Fibroblast of lung (primary cell): Measurements from ENCODE around the gene ANKRD66. TPM values are rescaled to one million over a fixed set of nuclear protein-coding genes. Genes with fewer than 3 reads are reported as not detected.

Source experiments
- DNase-seq, 2 donors: peaks; one replicate each; pipeline versions ENCODE4 v3.0.0 to v3.0.0-alpha.2; 2010; ENCODE audit warnings: low read depth in 2 of 2
- H2AFZ ChIP-seq: 2 replicates; pipeline ENCODE4 v1.5.1; 2012; ENCODE audit warnings: low read length, control low read depth, inconsistent platforms
- H3K27ac ChIP-seq: 2 replicates; pipeline ENCODE4 v1.5.1; 2011; ENCODE audit warnings: low read length, control low read depth; ENCODE audit not compliant: insufficient read depth
- H3K27me3 ChIP-seq: 2 replicates; pipeline ENCODE4 v1.5.1; 2011; ENCODE audit warnings: mild to moderate bottlenecking, low read length; ENCODE audit not compliant: control insufficient read depth, insufficient read depth
- H3K36me3 ChIP-seq: 2 replicates; pipeline ENCODE4 v1.5.1; 2011; ENCODE audit warnings: low read length; ENCODE audit not compliant: control insufficient read depth, insufficient read depth
- H3K4me1 ChIP-seq: 2 replicates; pipeline ENCODE4 v1.5.1; 2011; ENCODE audit warnings: low read length; ENCODE audit not compliant: control insufficient read depth, insufficient read depth; ENCODE audit errors: extremely low read depth
- H3K4me2 ChIP-seq: 2 replicates; pipeline ENCODE4 v1.5.1; 2011; ENCODE audit warnings: low read length, control low read depth; ENCODE audit not compliant: insufficient read depth; ENCODE audit errors: extremely low read depth
- H3K4me3 ChIP-seq, 4 experiments: fragments of 200-600 bp in 1 of 4; sonication (generic) in 1 of 4; replicated peaks in 1 of 4; 2 replicates each; pipeline ENCODE4 v1.5.1; 2011 to 2016; ENCODE audit warnings: low read length in 4 of 4, low read depth in 3 of 4, mild to moderate bottlenecking in 3 of 4, control low read depth in 2 of 4, inconsistent platforms in 1 of 4, mixed read lengths in 1 of 4; ENCODE audit not compliant: insufficient read depth in 1 of 4; ENCODE audit errors: control extremely low read depth in 1 of 4
- H3K79me2 ChIP-seq: 2 replicates; pipeline ENCODE4 v1.5.1; 2012; ENCODE audit warnings: mild to moderate bottlenecking, low read length, inconsistent platforms; ENCODE audit not compliant: control insufficient read depth, insufficient read depth
- H3K9ac ChIP-seq: 2 replicates; pipeline ENCODE4 v1.5.1; 2011; ENCODE audit warnings: mild to moderate bottlenecking, low read length, control low read depth; ENCODE audit not compliant: insufficient read depth
- H3K9me3 ChIP-seq: 2 replicates; pipeline ENCODE4 v1.5.1; 2012; ENCODE audit warnings: low read depth, low read length; ENCODE audit not compliant: control insufficient read depth, insufficient read depth
- H4K20me1 ChIP-seq: 2 replicates; pipeline ENCODE4 v1.5.1; 2011; ENCODE audit warnings: low read length; ENCODE audit not compliant: control insufficient read depth, insufficient read depth; ENCODE audit errors: extremely low read depth
- CTCF ChIP-seq, 2 donors: IDR thresholded peaks in 1 of 2; conservative IDR thresholded peaks in 1 of 2; 1 replicate in 1 of 2; 2 replicates in 1 of 2; pipeline ENCODE4 v1.5.1; 2011 to 2012; ENCODE audit warnings: low read length in 2 of 2, control low read depth in 1 of 2, inconsistent platforms in 1 of 2, low read depth in 1 of 2, mild to moderate bottlenecking in 1 of 2
- EZH2 ChIP-seq: IDR thresholded peaks from 2 replicates; pipeline ENCODE4 v1.5.1; 2012; ENCODE audit warnings: low read length, control low read depth, mild to moderate bottlenecking; ENCODE audit errors: missing control alignments
- polyA minus RNA-seq: library from RNA; depleted of rRNA, polyadenylated mRNA; stranded (reverse); fragments of >200 nt; gene quantifications from 2 replicates; pipeline ENCODE4 v1.2.3, GENCODE V29; 2011; ENCODE audit warnings: low replicate concordance
- polyA plus RNA-seq, 2 donors: library from polyadenylated mRNA; depleted of rRNA in 1 of 2; stranded (reverse) in 1 of 2; unstranded in 1 of 2; fragments of >200 nt; gene quantifications; 2 replicates each; pipeline ENCODE4 v1.2.1, GENCODE V29; 2011 to 2012; ENCODE audit warnings: missing spikeins in 1 of 2
- total RNA-seq: library from RNA; depleted of rRNA; stranded (reverse); fragments of >200 nt; gene quantifications from 2 replicates; pipeline ENCODE4 v1.2.1, GENCODE V29; 2014

The ANKRD66 gene
- total RNA-seq (not detected in 2 replicates), polyA plus RNA-seq (not detected in 2 replicates), polyA minus RNA-seq (not detected in 2 replicates)
- not detected in 2 replicates for polyA plus RNA-seq (2012)

- H3K27ac ChIP-seq = no peak within 1 kb of the TSS
- no peak for DNase-seq
- no peaks in the 10 kb centered on the region for H3K79me2 ChIP-seq
- no peak within 1 kb of the TSS for H3K4me2 ChIP-seq
- no peak within 1 kb of the TSS for H2AFZ ChIP-seq
- TF ChIP-seq EZH2 (no peak), CTCF (conservative IDR thresholded peaks at IDR 0.05 in 1 of 2, IDR thresholded peaks at IDR 0.05 in 1 of 2; ENCODE audit: low read depth in 1 of 2, low read length in 2 of 2) (no peak)
- no peaks in the 10 kb centered on the region for H4K20me1 ChIP-seq
- H3K27me3 ChIP-seq = peaks cover 3% of the 10 kb centered on the region
- no peak within 1 kb of the TSS for H3K9ac ChIP-seq
- H3K36me3 ChIP-seq = no peaks in the 10 kb centered on the region
- H3K4me3 ChIP-seq = no peak within 1 kb of the TSS
- H3K9me3 ChIP-seq = no peaks in the 10 kb centered on the region
- H3K4me1 ChIP-seq = no peaks in the 10 kb centered on the region
Observed at GRCh38 chr6:46746696-46747095, at the start of gene ANKRD66. TSS of gene ANKRD66 (plus strand) at chr6:46746933. CDS start at chr6:46751949, 5,016 bp downstream.

- no peaks in the 10 kb centered on the region for H3K79me2 ChIP-seq
- H3K27me3 ChIP-seq = no peaks in the 10 kb centered on the region
- no peak overlapping the region for H3K4me2 ChIP-seq
- H3K9me3 ChIP-seq = no peaks in the 10 kb centered on the region
- no peaks in the 10 kb centered on the region for H4K20me1 ChIP-seq
- no peak overlapping the region for H3K4me3 ChIP-seq
- TF ChIP-seq EZH2 (no peak), CTCF (conservative IDR thresholded peaks at IDR 0.05 in 1 of 2, IDR thresholded peaks at IDR 0.05 in 1 of 2; ENCODE audit: low read depth in 1 of 2, low read length in 2 of 2) (no peak)
- no peaks in the 10 kb centered on the region for H3K4me1 ChIP-seq
- DNase-seq = no peak
- H3K36me3 ChIP-seq = no peaks in the 10 kb centered on the region
- no peak overlapping the region for H3K27ac ChIP-seq
- no peak overlapping the region for H3K9ac ChIP-seq
- H2AFZ ChIP-seq = no peak overlapping the region
Observed at GRCh38 chr6:46699970-46700369, 46.8 kb upstream of the ANKRD66 start.

GRCh38 chr6:46704562-46704961, 42.2 kb upstream of the ANKRD66 start:
- Histone ChIP-seq H4K20me1 (no peaks in the 10 kb centered on the region), H3K4me1 (no peaks in the 10 kb centered on the region), H3K27me3 (no peaks in the 10 kb centered on the region), H3K9me3 (no peaks in the 10 kb centered on the region), H3K4me2 (no peak overlapping the region), H2AFZ (no peak overlapping the region), H3K9ac (no peak overlapping the region), H3K36me3 (no peaks in the 10 kb centered on the region), H3K27ac (no peak overlapping the region), H3K79me2 (no peaks in the 10 kb centered on the region), H3K4me3 (no peak overlapping the region)
- peak; percentile 25 to 33 for DNase-seq
- no peak for TF ChIP-seq CTCF (conservative IDR thresholded peaks at IDR 0.05 in 1 of 2, IDR thresholded peaks at IDR 0.05 in 1 of 2; ENCODE audit: low read depth in 1 of 2, low read length in 2 of 2)
- TF ChIP-seq EZH2 = no peak
